Suprapubic skin (tissue), 4 donors: ENCODE measurements around the gene OARD1. TPM values are rescaled to one million over a fixed set of nuclear protein-coding genes. Genes with fewer than 3 reads are reported as not detected.
"Not testable (repeated sequence)": the region's sequence is repeated elsewhere in the genome, so short reads cannot be mapped to it uniquely, and the experiment has no call there.

ENCODE experiments used
- DNase-seq, 2 donors: peaks; one replicate each; pipeline ENCODE4 v3.0.0-alpha.2; 2019; ENCODE audit warnings: low spot score in 2 of 2
- H3K27ac ChIP-seq: fragments of 200-600 bp; sonication (generic); one replicate; pipeline ENCODE4 v1.5.1; 2019
- H3K27me3 ChIP-seq: fragments of 200-600 bp; sonication (generic); one replicate; pipeline ENCODE4 v1.5.1; 2019
- H3K36me3 ChIP-seq: fragments of 200-600 bp; sonication (generic); one replicate; pipeline ENCODE4 v1.5.1; 2019
- H3K4me1 ChIP-seq: fragments of 200-600 bp; sonication (generic); one replicate; pipeline ENCODE4 v1.5.1; 2019
- H3K4me3 ChIP-seq: fragments of 200-600 bp; sonication (generic); one replicate; pipeline ENCODE4 v1.5.1; 2019; ENCODE audit warnings: mild to moderate bottlenecking
- H3K9me3 ChIP-seq: fragments of 200-600 bp; sonication (generic); one replicate; pipeline ENCODE4 v1.5.1; 2019
- CTCF ChIP-seq, 2 donors: fragments of 200-600 bp in 1 of 2; fragments of 450-650 bp in 1 of 2; sonication (generic) in 1 of 2; IDR thresholded peaks; one replicate each; pipeline ENCODE4 v1.5.1; 2016 to 2019; ENCODE audit warnings: antibody characterized with exemption in 2 of 2, mild to moderate bottlenecking in 1 of 2, moderate library complexity in 1 of 2
- EP300 ChIP-seq: sonication (generic); formaldehyde crosslinking; IDR thresholded peaks from one replicate; pipeline ENCODE4 v1.6.1; 2017; ENCODE audit warnings: antibody characterized with exemption
- POLR2A ChIP-seq, 2 donors: fragments of 450-650 bp; IDR thresholded peaks; one replicate each; pipeline ENCODE4 v1.6.1; 2017; ENCODE audit warnings: antibody characterized with exemption in 2 of 2, mild to moderate bottlenecking in 2 of 2, moderate library complexity in 2 of 2
- POLR2AphosphoS5 ChIP-seq, 3 donors: sonication (generic); formaldehyde crosslinking; IDR thresholded peaks; one replicate each; pipeline ENCODE4 v1.6.1; 2017; ENCODE audit warnings: antibody characterized with exemption in 3 of 3
- WGBS: methylation state at CpG from one replicate; pipeline ENCODE4 v1.1.5; 2018; 5-methylcytosine and 5-hydroxymethylcytosine counted together
- total RNA-seq, 4 donors: library from RNA; depleted of rRNA; stranded (reverse); fragments of >200 nt; gene quantifications; one replicate each; pipeline ENCODE4 v1.1.0, GENCODE V29; 2016

Gene OARD1
- total RNA-seq, 4 donors from 2014 or later, result 11.3 to 29.9 (median 20.6) TPM

- no peak overlapping the region for H3K27ac ChIP-seq
- WGBS, result 70% methylated on average over 3 of the region's 3 CpGs
- no peak for DNase-seq
Observed at GRCh38 chr6:41021832-41022231, 50.3 kb downstream of the OARD1 start.

GRCh38 chr6:41017663-41018062 lies 54.5 kb downstream of the OARD1 start:
- H3K36me3 ChIP-seq, result no peaks in the 10 kb centered on the region
- H3K9me3 ChIP-seq, result no peaks in the 10 kb centered on the region
- H3K4me3 ChIP-seq, result no peak overlapping the region
- no peaks in the 10 kb centered on the region for H3K27me3 ChIP-seq
- no peak overlapping the region for H3K27ac ChIP-seq
- TF ChIP-seq POLR2AphosphoS5 (IDR thresholded peaks at IDR 0.05) (no peak), CTCF (IDR thresholded peaks at IDR 0.05) (no peak), POLR2A (IDR thresholded peaks at IDR 0.05) (no peak), EP300 (no peak)
- no peak for DNase-seq
- 100% methylated on average over 1 of the region's 1 CpG for WGBS
- peaks cover 7% of the 10 kb centered on the region for H3K4me1 ChIP-seq

More at GRCh38 chr6:41021832-41022231, 50.3 kb downstream of the OARD1 start:
- H3K4me1 ChIP-seq, result peaks cover 7% of the 10 kb centered on the region
- no peaks in the 10 kb centered on the region for H3K9me3 ChIP-seq
- TF ChIP-seq EP300 (no peak), CTCF (IDR thresholded peaks at IDR 0.05) (no peak), POLR2A (IDR thresholded peaks at IDR 0.05) (no peak), POLR2AphosphoS5 (IDR thresholded peaks at IDR 0.05) (no peak)
- H3K36me3 ChIP-seq, result no peaks in the 10 kb centered on the region
- no peak overlapping the region for H3K4me3 ChIP-seq
- no peaks in the 10 kb centered on the region for H3K27me3 ChIP-seq

GRCh38 chr6:41015860-41016259 lies 56.3 kb downstream of the OARD1 start:
- H3K36me3 ChIP-seq, H3K4me1 ChIP-seq, H3K27ac ChIP-seq, DNase-seq, H3K9me3 ChIP-seq, H3K4me3 ChIP-seq, H3K27me3 ChIP-seq: not testable (repeated sequence)
- WGBS, result 94% methylated on average over 5 of the region's 5 CpGs

- Histone ChIP-seq H3K27me3 (no peaks in the 10 kb centered on the region), H3K27ac (no peak overlapping the region), H3K36me3 (no peaks in the 10 kb centered on the region), H3K4me3 (no peak overlapping the region), H3K9me3 (no peaks in the 10 kb centered on the region), H3K4me1 (no peaks in the 10 kb centered on the region)
- DNase-seq, result no peak
- no peak for TF ChIP-seq POLR2A (IDR thresholded peaks at IDR 0.05)
- no peak for TF ChIP-seq POLR2AphosphoS5 (IDR thresholded peaks at IDR 0.05)
- no peak for TF ChIP-seq CTCF (IDR thresholded peaks at IDR 0.05)
- no peak for TF ChIP-seq EP300
- WGBS, result 90% methylated on average over 4 of the region's 4 CpGs
Observed at GRCh38 chr6:41014780-41015179, 57.4 kb downstream of the OARD1 start.

Other genes with a start within 250 kb of the OARD1 start
- gene UNC5CL, start 33.1 kb downstream of the OARD1 start, total RNA-seq, result 1 to 10 TPM in 2 of 4 donors, under 1 TPM in 2; 0.19 to 6.9 (median 1.4) TPM
- not detected for gene TSPO2, start 29.9 kb downstream of the OARD1 start, total RNA-seq
- gene APOBEC2, start 19.2 kb downstream of the OARD1 start, total RNA-seq, result not detected
- 10 to 100 TPM; 19.7 to 33.0 (median 24.2) TPM for gene NFYA, start 618 bp upstream of the OARD1 start, total RNA-seq
- gene TREML1, start 82.0 kb upstream of the OARD1 start, total RNA-seq, result not detected
- under 1 TPM in 1 of 4 donors, not detected in 3; 0.99 TPM for gene TREM2, start 90.8 kb upstream of the OARD1 start, total RNA-seq
- not detected for gene TREML2, start 128.8 kb upstream of the OARD1 start, total RNA-seq
- not detected for gene TREML4, start 156.0 kb upstream of the OARD1 start, total RNA-seq
- gene TREM1, start 214.3 kb upstream of the OARD1 start, total RNA-seq, result 1 to 10 TPM in 2 of 4 donors, not detected in 2; 1.0 to 2.2 TPM